Measurements from ENCODE around the gene BPIFA3. TPM values are rescaled to one million over a fixed set of nuclear protein-coding genes. Genes with fewer than 3 reads are reported as not detected.

Gene BPIFA3
- polyA plus RNA-seq, 1 donor from 2014 or later = not detected

DNA sequence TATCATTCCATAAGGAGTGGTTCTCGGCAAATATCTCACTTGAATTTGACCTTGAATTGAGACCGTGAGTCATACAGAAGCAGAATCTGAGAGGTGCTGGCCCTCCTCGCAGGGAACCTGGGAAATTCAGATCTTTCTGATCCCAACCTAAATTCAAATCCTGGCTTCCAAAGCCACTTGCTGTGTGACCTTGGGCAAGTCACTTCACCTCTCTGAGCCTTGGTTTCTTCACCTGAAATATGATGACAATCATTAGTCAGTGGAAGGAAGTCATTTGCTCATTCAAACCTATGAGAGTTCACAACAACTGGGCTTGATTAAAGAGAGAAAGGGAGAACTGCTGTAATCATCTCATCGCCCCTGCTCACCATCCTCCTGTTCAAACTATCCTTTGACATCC is 7.2 kb downstream of the BPIFA3 start:
- Histone ChIP-seq H3K79me2 (replicated peaks; ENCODE audit: insufficient read depth, low read length) (no peaks in the 10 kb centered on the region), H3K4me3 (ENCODE audit: low read length) (no peak overlapping the region), H3F3A (ENCODE audit: insufficient read depth, low read length, poor library complexity, severe bottlenecking) (no peaks in the 10 kb centered on the region), H3K4me2 (ENCODE audit: low read length) (no peak overlapping the region), H3K9me2 (ENCODE audit: insufficient read depth, low read length) (no peaks in the 10 kb centered on the region), H3K27me3 (ENCODE audit: insufficient read depth, low read depth, low read length) (no peaks in the 10 kb centered on the region), H3K36me3 (ENCODE audit: insufficient read depth, low read length) (no peaks in the 10 kb centered on the region), H2AFZ (ENCODE audit: low read depth, low read length) (no peak overlapping the region), H3K27ac (ENCODE audit: low read length) (no peak overlapping the region), H3K9me3 (ENCODE audit: low read length) (no peaks in the 10 kb centered on the region), H3K9ac (ENCODE audit: low read length) (no peak overlapping the region), H4K20me1 (ENCODE audit: insufficient read depth) (no peaks in the 10 kb centered on the region)
- no peak for TF ChIP-seq SMC3 (conservative IDR thresholded peaks at IDR 0.05; ENCODE audit: poor library complexity)
- no peak for TF ChIP-seq TAF1 (IDR thresholded peaks at IDR 0.05; ENCODE audit: low read depth)
- no peak for TF ChIP-seq POLR2AphosphoS5 (IDR thresholded peaks at IDR 0.05)
- TF ChIP-seq EZH2 (IDR thresholded peaks at IDR 0.05; ENCODE audit: borderline replicate concordance, insufficient read depth, low read length, poor library complexity, severe bottlenecking) = no peak
- TF ChIP-seq, protein P1, sequence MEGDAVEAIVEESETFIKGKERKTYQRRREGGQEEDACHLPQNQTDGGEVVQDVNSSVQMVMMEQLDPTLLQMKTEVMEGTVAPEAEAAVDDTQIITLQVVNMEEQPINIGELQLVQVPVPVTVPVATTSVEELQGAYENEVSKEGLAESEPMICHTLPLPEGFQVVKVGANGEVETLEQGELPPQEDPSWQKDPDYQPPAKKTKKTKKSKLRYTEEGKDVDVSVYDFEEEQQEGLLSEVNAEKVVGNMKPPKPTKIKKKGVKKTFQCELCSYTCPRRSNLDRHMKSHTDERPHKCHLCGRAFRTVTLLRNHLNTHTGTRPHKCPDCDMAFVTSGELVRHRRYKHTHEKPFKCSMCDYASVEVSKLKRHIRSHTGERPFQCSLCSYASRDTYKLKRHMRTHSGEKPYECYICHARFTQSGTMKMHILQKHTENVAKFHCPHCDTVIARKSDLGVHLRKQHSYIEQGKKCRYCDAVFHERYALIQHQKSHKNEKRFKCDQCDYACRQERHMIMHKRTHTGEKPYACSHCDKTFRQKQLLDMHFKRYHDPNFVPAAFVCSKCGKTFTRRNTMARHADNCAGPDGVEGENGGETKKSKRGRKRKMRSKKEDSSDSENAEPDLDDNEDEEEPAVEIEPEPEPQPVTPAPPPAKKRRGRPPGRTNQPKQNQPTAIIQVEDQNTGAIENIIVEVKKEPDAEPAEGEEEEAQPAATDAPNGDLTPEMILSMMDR (IDR thresholded peaks at IDR 0.05; ENCODE audit: poor library complexity, severe bottlenecking) = no peak
- no peak for TF ChIP-seq MXI1 (conservative IDR thresholded peaks at IDR 0.05; ENCODE audit: poor library complexity, severe bottlenecking)
- no peak for TF ChIP-seq EP300 (conservative IDR thresholded peaks at IDR 0.05; ENCODE audit: poor library complexity, severe bottlenecking)
- TF ChIP-seq RAD21 (conservative IDR thresholded peaks at IDR 0.05) = no peak
- TF ChIP-seq, protein P2, sequence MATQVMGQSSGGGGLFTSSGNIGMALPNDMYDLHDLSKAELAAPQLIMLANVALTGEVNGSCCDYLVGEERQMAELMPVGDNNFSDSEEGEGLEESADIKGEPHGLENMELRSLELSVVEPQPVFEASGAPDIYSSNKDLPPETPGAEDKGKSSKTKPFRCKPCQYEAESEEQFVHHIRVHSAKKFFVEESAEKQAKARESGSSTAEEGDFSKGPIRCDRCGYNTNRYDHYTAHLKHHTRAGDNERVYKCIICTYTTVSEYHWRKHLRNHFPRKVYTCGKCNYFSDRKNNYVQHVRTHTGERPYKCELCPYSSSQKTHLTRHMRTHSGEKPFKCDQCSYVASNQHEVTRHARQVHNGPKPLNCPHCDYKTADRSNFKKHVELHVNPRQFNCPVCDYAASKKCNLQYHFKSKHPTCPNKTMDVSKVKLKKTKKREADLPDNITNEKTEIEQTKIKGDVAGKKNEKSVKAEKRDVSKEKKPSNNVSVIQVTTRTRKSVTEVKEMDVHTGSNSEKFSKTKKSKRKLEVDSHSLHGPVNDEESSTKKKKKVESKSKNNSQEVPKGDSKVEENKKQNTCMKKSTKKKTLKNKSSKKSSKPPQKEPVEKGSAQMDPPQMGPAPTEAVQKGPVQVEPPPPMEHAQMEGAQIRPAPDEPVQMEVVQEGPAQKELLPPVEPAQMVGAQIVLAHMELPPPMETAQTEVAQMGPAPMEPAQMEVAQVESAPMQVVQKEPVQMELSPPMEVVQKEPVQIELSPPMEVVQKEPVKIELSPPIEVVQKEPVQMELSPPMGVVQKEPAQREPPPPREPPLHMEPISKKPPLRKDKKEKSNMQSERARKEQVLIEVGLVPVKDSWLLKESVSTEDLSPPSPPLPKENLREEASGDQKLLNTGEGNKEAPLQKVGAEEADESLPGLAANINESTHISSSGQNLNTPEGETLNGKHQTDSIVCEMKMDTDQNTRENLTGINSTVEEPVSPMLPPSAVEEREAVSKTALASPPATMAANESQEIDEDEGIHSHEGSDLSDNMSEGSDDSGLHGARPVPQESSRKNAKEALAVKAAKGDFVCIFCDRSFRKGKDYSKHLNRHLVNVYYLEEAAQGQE (IDR thresholded peaks at IDR 0.05; ENCODE audit: borderline replicate concordance) = no peak

DNA sequence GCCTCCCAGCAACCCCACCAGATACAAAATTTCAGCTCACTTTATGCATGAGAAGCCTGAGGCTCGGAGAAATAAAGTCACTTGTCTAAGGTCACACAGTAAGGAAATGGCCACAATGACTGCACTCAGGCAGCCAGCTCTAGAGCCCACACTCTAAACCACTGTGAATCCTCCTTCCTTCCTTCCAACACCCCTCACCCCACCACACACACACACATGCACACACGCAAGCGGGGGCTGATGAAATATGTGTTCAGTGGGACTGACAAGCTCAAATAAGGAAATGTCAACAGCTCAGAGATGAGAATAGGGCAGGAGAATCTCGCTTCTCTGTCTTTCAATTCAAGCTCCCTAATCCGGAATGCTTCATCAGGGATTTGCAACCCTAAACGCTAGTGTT is 12.7 kb downstream of the BPIFA3 start:
- no peak overlapping the region for H3K27ac ChIP-seq (ENCODE audit: low read length)
- H3K79me2 ChIP-seq (replicated peaks; ENCODE audit: insufficient read depth, low read length) = no peaks in the 10 kb centered on the region
- H3K27me3 ChIP-seq (ENCODE audit: insufficient read depth, low read depth, low read length) = no peaks in the 10 kb centered on the region
- no peaks in the 10 kb centered on the region for H3F3A ChIP-seq (ENCODE audit: insufficient read depth, low read length, poor library complexity, severe bottlenecking)
- no peak overlapping the region for H3K4me3 ChIP-seq (ENCODE audit: low read length)
- H3K36me3 ChIP-seq (ENCODE audit: insufficient read depth, low read length) = no peaks in the 10 kb centered on the region
- no peak overlapping the region for H2AFZ ChIP-seq (ENCODE audit: low read depth, low read length)
- no peaks in the 10 kb centered on the region for H3K9me3 ChIP-seq (ENCODE audit: low read length)
- H4K20me1 ChIP-seq (ENCODE audit: insufficient read depth) = no peaks in the 10 kb centered on the region
- H3K4me2 ChIP-seq (ENCODE audit: low read length) = no peak overlapping the region
- H3K9ac ChIP-seq (ENCODE audit: low read length) = no peak overlapping the region
- no peaks in the 10 kb centered on the region for H3K9me2 ChIP-seq (ENCODE audit: insufficient read depth, low read length)
- TF ChIP-seq, protein P2 (IDR thresholded peaks at IDR 0.05; ENCODE audit: borderline replicate concordance) = no peak
- TF ChIP-seq, protein P1 (IDR thresholded peaks at IDR 0.05; ENCODE audit: poor library complexity, severe bottlenecking) = no peak
- TF ChIP-seq RAD21 (conservative IDR thresholded peaks at IDR 0.05) (no peak), SMC3 (conservative IDR thresholded peaks at IDR 0.05; ENCODE audit: poor library complexity) (no peak), TAF1 (IDR thresholded peaks at IDR 0.05; ENCODE audit: low read depth) (no peak), EZH2 (IDR thresholded peaks at IDR 0.05; ENCODE audit: borderline replicate concordance, insufficient read depth, low read length, poor library complexity, severe bottlenecking) (no peak), EP300 (conservative IDR thresholded peaks at IDR 0.05; ENCODE audit: poor library complexity, severe bottlenecking) (no peak), POLR2AphosphoS5 (IDR thresholded peaks at IDR 0.05) (no peak)
